HCT116 (cell line): ENCODE data around the gene CARS1. TPM values are rescaled to one million over a fixed set of nuclear protein-coding genes. Genes with fewer than 3 reads are reported as not detected.

Experiments
- ATAC-seq: fragments of 200-7000 bp; cut with Tn5 transposase; 2 replicates; pipeline ENCODE4 v1.9.1; 2020; ENCODE audit warnings: mild to moderate bottlenecking, moderate library complexity
- BruUV-seq: library from RNA; stranded (reverse); fragments of 400-500 nt; replicated peaks from 2 replicates; lab custom pipeline; 2021; lab: Mats Ljungman, UMichigan
- CTCF ChIA-PET: fragments of 300-600 bp; sonication (Branson Sonifier 250); formaldehyde crosslinking; loops from one replicate; lab custom pipeline; 2021; ENCODE audit warnings: antibody characterized with exemption; lab: Charles Lee
- POLR2A ChIA-PET: fragments of 300-600, 350-600 bp; sonication (Branson Sonifier 250); formaldehyde crosslinking; loops from one replicate; lab custom pipeline; 2021; ENCODE audit warnings: antibody characterized with exemption; lab: Charles Lee
- RAD21 ChIA-PET, 2 experiments: fragments of 300-600 bp; sonication (Branson Sonifier 250); formaldehyde crosslinking; loops; one replicate each; lab custom pipeline; 2023; ENCODE audit warnings: low total read pairs in 2 of 2; ENCODE audit not compliant: uncharacterized antibody in 2 of 2, unreplicated experiment in 2 of 2, low non-redundant PET in 1 of 2; lab: Charles Lee
- DNase-seq: peaks from one replicate; pipeline ENCODE4 v3.0.0-alpha.2; 2010; ENCODE audit warnings: low read depth, low spot score
- H2AFZ ChIP-seq: fragments of 200-600 bp; shearing (Covaris generic), sonication (generic); 2 replicates; pipeline ENCODE4 v1.6.1; 2017; ENCODE audit warnings: low read depth, mixed run types, mixed read lengths, antibody characterized with exemption, low read length; ENCODE audit not compliant: poor library complexity, severe bottlenecking
- H3K27ac ChIP-seq: 2 replicates; pipeline ENCODE4 v1.5.1; 2012; ENCODE audit warnings: low read depth, low read length
- H3K27me3 ChIP-seq: fragments of 200-600 bp; sonication (generic); 2 replicates; pipeline ENCODE4 v1.6.1; 2016; ENCODE audit warnings: mixed run types, low read length, mixed read lengths; ENCODE audit not compliant: insufficient read depth
- H3K36me3 ChIP-seq, 2 experiments: fragments of 200-500 bp in 1 of 2; fragments of 200-600 bp in 1 of 2; sonication (Bioruptor generic) in 1 of 2; sonication (generic) in 1 of 2; 2 replicates each; pipeline versions ENCODE4 v1.5.1 to v1.6.1; 2014 to 2016; ENCODE audit warnings: low read length in 2 of 2, inconsistent platforms in 1 of 2, mixed read lengths in 1 of 2, mixed run types in 1 of 2; ENCODE audit not compliant: insufficient read depth in 2 of 2, control insufficient read depth in 1 of 2
- H3K4me1 ChIP-seq, 2 experiments: fragments of 200-600 bp in 1 of 2; sonication (generic) in 1 of 2; 2 replicates each; pipeline versions ENCODE4 v1.5.1 to v1.6.1; 2012 to 2017; ENCODE audit warnings: low read length in 2 of 2, inconsistent platforms in 1 of 2, mild to moderate bottlenecking in 1 of 2, mixed read lengths in 1 of 2, mixed run types in 1 of 2, moderate library complexity in 1 of 2; ENCODE audit not compliant: insufficient read depth in 2 of 2, control insufficient read depth in 1 of 2
- H3K4me2 ChIP-seq: fragments of 200-600 bp; sonication (generic); 2 replicates; pipeline ENCODE4 v1.6.1; 2017; ENCODE audit warnings: mixed run types, low read length, mixed read lengths
- H3K4me3 ChIP-seq, 2 experiments: fragments of 200-600 bp in 1 of 2; sonication (generic) in 1 of 2; replicated peaks in 1 of 2; 2 replicates each; pipeline ENCODE4 v1.5.1; 2011 to 2016; ENCODE audit warnings: low read length in 2 of 2, control low read depth in 1 of 2, low read depth in 1 of 2, mild to moderate bottlenecking in 1 of 2, mixed read lengths in 1 of 2, mixed run types in 1 of 2
- H3K79me2 ChIP-seq: fragments of 200-600 bp; sonication (generic); 2 replicates; pipeline ENCODE4 v1.6.1; 2017; ENCODE audit warnings: mild to moderate bottlenecking, mixed run types, low read length, moderate library complexity, mixed read lengths; ENCODE audit not compliant: insufficient read depth
- H3K9ac ChIP-seq: fragments of 200-600 bp; sonication (generic); 2 replicates; pipeline ENCODE4 v1.6.1; 2016; ENCODE audit warnings: low read length, mixed read lengths
- H3K9me2 ChIP-seq: fragments of 200-600 bp; sonication (generic), shearing (Covaris generic); 2 replicates; pipeline ENCODE4 v1.6.1; 2017; ENCODE audit warnings: mixed run types, mild to moderate bottlenecking, moderate library complexity; ENCODE audit not compliant: insufficient read depth
- H3K9me3 ChIP-seq, 2 experiments: fragments of 200-500 bp in 1 of 2; fragments of 200-600 bp in 1 of 2; sonication (Bioruptor generic) in 1 of 2; sonication (generic) in 1 of 2; 2 replicates each; pipeline ENCODE4 v1.6.1; 2014 to 2017; ENCODE audit warnings: low read length in 2 of 2, mixed read lengths in 2 of 2, inconsistent platforms in 1 of 2, low read depth in 1 of 2, mild to moderate bottlenecking in 1 of 2, mixed run types in 1 of 2, moderate library complexity in 1 of 2; ENCODE audit not compliant: control insufficient read depth in 1 of 2, insufficient read depth in 1 of 2
- H4K20me1 ChIP-seq: fragments of 200-600 bp; sonication (generic), shearing (Covaris generic); 2 replicates; pipeline ENCODE4 v1.6.1; 2017; ENCODE audit warnings: mixed run types, mild to moderate bottlenecking, moderate library complexity; ENCODE audit not compliant: insufficient read depth
- CBX3 ChIP-seq: IDR thresholded peaks from 2 replicates; pipeline ENCODE4 v1.6.1; 2012; ENCODE audit warnings: low read depth
- CEBPB ChIP-seq: IDR thresholded peaks from 2 replicates; pipeline ENCODE4 v1.6.1; 2012; ENCODE audit warnings: low read depth
- EGR1 ChIP-seq: IDR thresholded peaks from 2 replicates; pipeline ENCODE4 v1.6.1; 2012; ENCODE audit warnings: low read depth
- ELF1 ChIP-seq: IDR thresholded peaks from 2 replicates; pipeline ENCODE4 v1.6.1; 2012; ENCODE audit warnings: low read depth, borderline replicate concordance
- EZH2phosphoT487 ChIP-seq: fragments of 200-600 bp; IDR thresholded peaks from 2 replicates; pipeline ENCODE4 v1.6.1; 2018; ENCODE audit warnings: antibody characterized with exemption, borderline replicate concordance
- FOSL1 ChIP-seq: IDR thresholded peaks from 2 replicates; pipeline ENCODE4 v1.6.1; 2012; ENCODE audit warnings: low read depth
- JUND ChIP-seq: IDR thresholded peaks from 2 replicates; pipeline ENCODE4 v1.6.1; 2012
- POLR2A ChIP-seq: IDR thresholded peaks from 2 replicates; pipeline ENCODE4 v1.7.0; 2011; ENCODE audit warnings: borderline replicate concordance; ENCODE audit not compliant: insufficient read depth, insufficient read length; ENCODE audit errors: extremely low read depth
- POLR2AphosphoS5 ChIP-seq: IDR thresholded peaks from 2 replicates; pipeline ENCODE4 v1.6.1; 2011; ENCODE audit warnings: mild to moderate bottlenecking, low read depth, low read length, moderate library complexity
- REST ChIP-seq: IDR thresholded peaks from 2 replicates; pipeline ENCODE4 v1.6.1; 2012; ENCODE audit warnings: low read depth
- SIN3A ChIP-seq: IDR thresholded peaks from 2 replicates; pipeline ENCODE4 v1.6.1; 2012; ENCODE audit warnings: low read depth
- SP1 ChIP-seq: IDR thresholded peaks from 2 replicates; pipeline ENCODE4 v1.6.1; 2012; ENCODE audit warnings: low read depth
- SRF ChIP-seq: IDR thresholded peaks from 2 replicates; pipeline ENCODE4 v1.6.1; 2012; ENCODE audit warnings: low read depth
- TCF7L2 ChIP-seq: IDR thresholded peaks from 2 replicates; pipeline ENCODE4 v1.7.0; 2011; ENCODE audit warnings: borderline replicate concordance, inconsistent platforms; ENCODE audit not compliant: insufficient read depth, insufficient read length; ENCODE audit errors: extremely low read depth
- YY1 ChIP-seq: IDR thresholded peaks from 2 replicates; pipeline ENCODE4 v1.6.1; 2011; ENCODE audit warnings: low read length, low read depth, moderate library complexity, mild to moderate bottlenecking; ENCODE audit not compliant: insufficient replicate concordance; ENCODE audit errors: extremely low read depth
- ZBTB33 ChIP-seq: IDR thresholded peaks from 2 replicates; pipeline ENCODE4 v1.6.1; 2011; ENCODE audit warnings: mild to moderate bottlenecking, low read length, moderate library complexity; ENCODE audit not compliant: insufficient replicate concordance; ENCODE audit errors: extremely low read depth
- ZFX ChIP-seq: fragments of 450-650 bp; IDR thresholded peaks from 2 replicates; pipeline ENCODE4 v1.6.1; 2017
- intact Hi-C: fragments of 100-400 bp; cut with micrococcal nuclease; formaldehyde crosslinking; loops from 2 replicates; pipeline ENCODE4 v1.10.0; 2022
- total RNA-seq: library from RNA; stranded (reverse); gene quantifications from one replicate; pipeline ENCODE4 v1.2.1, GENCODE V29; 2021; ENCODE audit not compliant: unreplicated experiment
- TF ChIP-seq, protein P1 (sequence below), 3 experiments: fragments of 200-600 bp in 1 of 3; sonication (generic) in 1 of 3; IDR thresholded peaks in 2 of 3; conservative IDR thresholded peaks in 1 of 3; 2 replicates each; pipeline ENCODE4 v1.5.1; 2012 to 2017; ENCODE audit warnings: low read depth in 2 of 3, low read length in 2 of 3, antibody characterized with exemption in 1 of 3, borderline replicate concordance in 1 of 3, control low read depth in 1 of 3, mild to moderate bottlenecking in 1 of 3, mixed read lengths in 1 of 3, mixed run types in 1 of 3, moderate library complexity in 1 of 3; ENCODE audit not compliant: insufficient read depth in 1 of 3

The CARS1 gene
- total RNA-seq, 1 experiment from 2014 or later: 124 TPM

GRCh38 chr11:2961080-2961479, 96.1 kb downstream of the CARS1 start:
- intact Hi-C loops: no loop called here
- Histone ChIP-seq H3K9ac (no peak overlapping the region), H2AFZ (no peak overlapping the region), H3K4me2 (no peak overlapping the region)
- CTCF ChIA-PET: no interaction called here
- ATAC-seq: no peak
- TF ChIP-seq POLR2AphosphoS5: no peak
- no peak for TF ChIP-seq CBX3
- TF ChIP-seq EGR1: no peak
- no peak for TF ChIP-seq FOSL1
- TF ChIP-seq TCF7L2: no peak
- no peak for TF ChIP-seq POLR2A
- no peak for TF ChIP-seq ELF1
- no peak for TF ChIP-seq YY1
- TF ChIP-seq SP1: no peak
- TF ChIP-seq REST: no peak
- TF ChIP-seq JUND: no peak
- TF ChIP-seq SIN3A: no peak
- no peak for TF ChIP-seq SRF
- TF ChIP-seq ZBTB33: no peak
- TF ChIP-seq CEBPB: no peak
- no peak for TF ChIP-seq EZH2phosphoT487
- no peak for TF ChIP-seq ZFX
- TF ChIP-seq, protein P1, sequence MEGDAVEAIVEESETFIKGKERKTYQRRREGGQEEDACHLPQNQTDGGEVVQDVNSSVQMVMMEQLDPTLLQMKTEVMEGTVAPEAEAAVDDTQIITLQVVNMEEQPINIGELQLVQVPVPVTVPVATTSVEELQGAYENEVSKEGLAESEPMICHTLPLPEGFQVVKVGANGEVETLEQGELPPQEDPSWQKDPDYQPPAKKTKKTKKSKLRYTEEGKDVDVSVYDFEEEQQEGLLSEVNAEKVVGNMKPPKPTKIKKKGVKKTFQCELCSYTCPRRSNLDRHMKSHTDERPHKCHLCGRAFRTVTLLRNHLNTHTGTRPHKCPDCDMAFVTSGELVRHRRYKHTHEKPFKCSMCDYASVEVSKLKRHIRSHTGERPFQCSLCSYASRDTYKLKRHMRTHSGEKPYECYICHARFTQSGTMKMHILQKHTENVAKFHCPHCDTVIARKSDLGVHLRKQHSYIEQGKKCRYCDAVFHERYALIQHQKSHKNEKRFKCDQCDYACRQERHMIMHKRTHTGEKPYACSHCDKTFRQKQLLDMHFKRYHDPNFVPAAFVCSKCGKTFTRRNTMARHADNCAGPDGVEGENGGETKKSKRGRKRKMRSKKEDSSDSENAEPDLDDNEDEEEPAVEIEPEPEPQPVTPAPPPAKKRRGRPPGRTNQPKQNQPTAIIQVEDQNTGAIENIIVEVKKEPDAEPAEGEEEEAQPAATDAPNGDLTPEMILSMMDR (IDR thresholded peaks at IDR 0.05 in 2 of 3, conservative IDR thresholded peaks at IDR 0.05 in 1 of 3; ENCODE audit: borderline replicate concordance in 1 of 3, insufficient read depth in 1 of 3, low read depth in 2 of 3, low read length in 2 of 3): no peak
- TF ChIP-seq, all 23 proteins: peak for 0
- Histone ChIP-seq H3K79me2 (peaks cover 91% of the 10 kb centered on the region), H3K4me1 (no peaks in the 10 kb centered on the region), H3K27ac (no peak overlapping the region), H3K27me3 (no peaks in the 10 kb centered on the region), H3K36me3 (peaks cover 60 to 69% of the 10 kb centered on the region in 2 experiments), H3K9me2 (no peaks in the 10 kb centered on the region), H3K4me3 (no peak overlapping the region), H3K9me3 (no peaks in the 10 kb centered on the region), H4K20me1 (peaks cover 3% of the 10 kb centered on the region; the same call in 1 of the 2 replicates)
- DNase-seq: no peak
- BruUV-seq: no TSS peak
- POLR2A ChIA-PET: no interaction called here
- RAD21 ChIA-PET: no interaction called here
